Measurements from ENCODE around the gene PAEP. TPM values are rescaled to one million over a fixed set of nuclear protein-coding genes. Genes with fewer than 3 reads are reported as not detected.
"Not testable (repeated sequence)": the region's sequence is repeated elsewhere in the genome, so short reads cannot be mapped to it uniquely, and the experiment has no call there.

PAEP gene
- total RNA-seq: not detected

GRCh38 chr9:135561391-135562234 lies at the start of gene PAEP:
PAEP (plus strand) TSS chr9:135561756.
- intact Hi-C loops (cut with DNase I; ENCODE audit: low total_unique reads): no loop called here
- Histone ChIP-seq H3K4me1 (no peaks in the 10 kb centered on the region), H3K4me3 (no peak within 1 kb of the TSS), H3K36me3 (no peaks in the 10 kb centered on the region), H3K9me3 (no peaks in the 10 kb centered on the region), H3K27me3 (peaks cover 0 to 36% of the 10 kb centered on the region in 2 donors), H3K27ac (no peak within 1 kb of the TSS)
- DNase-seq (ENCODE audit: low spot score in 2 of 2): no peak
- no peak for TF ChIP-seq POLR2AphosphoS5 (IDR thresholded peaks at IDR 0.05)
- TF ChIP-seq CTCF (IDR thresholded peaks at IDR 0.05): no peak
- TF ChIP-seq POLR2A (IDR thresholded peaks at IDR 0.05): no peak

GRCh38 chr9:135512241-135512603 lies 49.3 kb upstream of the PAEP start:
- TF ChIP-seq POLR2AphosphoS5 (IDR thresholded peaks at IDR 0.05): no peak
- TF ChIP-seq POLR2A (IDR thresholded peaks at IDR 0.05): no peak
- no peak for TF ChIP-seq CTCF (IDR thresholded peaks at IDR 0.05)
- no peak for DNase-seq (ENCODE audit: low spot score in 2 of 2)
- Histone ChIP-seq H3K27me3 (peaks cover 0 to 8% of the 10 kb centered on the region in 2 donors), H3K27ac (no peak overlapping the region), H3K4me3 (no peak overlapping the region), H3K4me1 (no peaks in the 10 kb centered on the region), H3K36me3 (no peaks in the 10 kb centered on the region), H3K9me3 (peaks cover 8% of the 10 kb centered on the region in 2 donors)
- intact Hi-C loops (cut with DNase I; ENCODE audit: low total_unique reads): no loop called here

GRCh38 chr9:135512904-135513303 lies 48.7 kb upstream of the PAEP start:
- H3K4me1 ChIP-seq: no peaks in the 10 kb centered on the region

DNA sequence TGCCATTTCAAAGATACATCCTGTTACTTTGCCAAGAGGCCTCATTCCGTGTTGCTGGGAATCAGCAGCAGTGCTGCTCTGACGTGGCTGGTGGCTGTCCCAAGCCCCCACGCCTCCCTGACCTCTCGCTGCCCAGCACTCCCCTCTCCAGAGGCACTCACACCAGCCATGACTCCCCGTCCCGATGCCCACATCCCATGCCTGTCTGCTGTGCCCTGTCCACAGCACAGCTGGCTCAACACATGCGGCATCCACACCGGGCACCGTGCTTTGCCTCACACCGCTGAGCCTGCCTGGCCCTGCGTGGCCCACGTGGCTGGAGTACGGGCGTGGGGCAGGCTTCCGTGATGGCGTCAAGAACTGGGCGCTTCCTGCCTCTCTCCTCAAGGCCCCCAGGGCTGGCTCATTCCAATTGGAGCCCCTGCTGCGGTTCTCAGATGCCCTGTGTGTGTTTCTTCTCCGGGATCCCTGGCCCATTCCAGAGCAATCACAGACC lies 48.2 kb upstream of the PAEP start:
- DNase-seq (ENCODE audit: low spot score in 2 of 2): no peak
- no peaks in the 10 kb centered on the region for H3K4me1 ChIP-seq
- no peak overlapping the region for H3K4me3 ChIP-seq
- H3K27me3 ChIP-seq: peaks cover 0 to 8% of the 10 kb centered on the region in 2 donors
- H3K27ac ChIP-seq: no peak overlapping the region
- H3K9me3 ChIP-seq: peaks cover 5 to 8% of the 10 kb centered on the region in 2 donors
- no peak for TF ChIP-seq POLR2A (IDR thresholded peaks at IDR 0.05)
- TF ChIP-seq POLR2AphosphoS5 (IDR thresholded peaks at IDR 0.05): no peak
- no peak for TF ChIP-seq CTCF (IDR thresholded peaks at IDR 0.05)
- no peaks in the 10 kb centered on the region for H3K36me3 ChIP-seq
- intact Hi-C loops (cut with DNase I; ENCODE audit: low total_unique reads): no loop called here

More at GRCh38 chr9:135512904-135513303, 48.7 kb upstream of the PAEP start:
- Histone ChIP-seq H3K36me3 (no peaks in the 10 kb centered on the region), H3K9me3 (peaks cover 8% of the 10 kb centered on the region in 2 donors), H3K4me3 (no peak overlapping the region), H3K27me3 (peaks cover 0 to 8% of the 10 kb centered on the region in 2 donors), H3K27ac (no peak overlapping the region)
- no peak for TF ChIP-seq CTCF (IDR thresholded peaks at IDR 0.05)
- no peak for TF ChIP-seq POLR2A (IDR thresholded peaks at IDR 0.05)
- intact Hi-C loops (cut with DNase I; ENCODE audit: low total_unique reads): no loop called here
- DNase-seq (ENCODE audit: low spot score in 2 of 2): no peak

DNA sequence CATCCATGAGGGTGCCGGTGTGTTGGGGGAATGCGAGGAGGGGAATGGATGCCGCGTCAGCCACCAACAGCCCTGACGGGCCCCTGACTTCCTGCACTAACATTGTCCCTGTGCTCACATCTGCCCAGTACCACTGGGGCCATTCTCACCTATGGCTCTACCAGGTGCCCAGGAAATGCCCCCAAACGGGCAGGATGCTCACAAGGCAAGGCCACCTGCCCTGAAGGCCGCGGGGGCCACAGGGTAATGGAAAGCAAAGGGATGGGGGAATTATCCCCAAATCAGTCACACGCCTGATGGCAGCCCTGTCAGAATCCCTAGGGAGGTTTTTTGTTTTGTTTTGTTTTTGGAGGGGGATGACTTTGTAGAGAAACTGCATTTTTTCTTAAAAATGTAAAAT lies 47.6 kb upstream of the PAEP start:
- H3K4me3 ChIP-seq; H3K36me3 ChIP-seq; H3K4me1 ChIP-seq; intact Hi-C loops (cut with DNase I; ENCODE audit: low total_unique reads); H3K27me3 ChIP-seq; H3K27ac ChIP-seq; DNase-seq (ENCODE audit: low spot score in 2 of 2); H3K9me3 ChIP-seq: not testable (repeated sequence)

Measured in breast epithelium (tissue), 4 donors.